NCI-H2081 (cell line): Measurements from ENCODE around the gene JARID2.

Source experiments
- DNase-seq, 2 experiments: peaks; one replicate each; lab custom pipeline; 2025; lab: John Stamatoyannopoulos, UW

Gene JARID2

GRCh38 chr6:15358579-15359327, 112.9 kb downstream of the JARID2 start:
- no peak for DNase-seq

GRCh38 chr6:15359335-15359862, 113.5 kb downstream of the JARID2 start:
- DNase-seq = no peak

GRCh38 chr6:15360300-15360699, 114.4 kb downstream of the JARID2 start:
- no peak for DNase-seq

GRCh38 chr6:15361197-15361596, 115.3 kb downstream of the JARID2 start:
- DNase-seq = no peak

GRCh38 chr6:15362274-15363160, 116.6 kb downstream of the JARID2 start:
- no peak for DNase-seq

GRCh38 chr6:15363164-15363522, 117.3 kb downstream of the JARID2 start:
- DNase-seq = no peak

- no peak for DNase-seq
Measured at GRCh38 chr6:15363523-15364400, 117.9 kb downstream of the JARID2 start.

- no peak for DNase-seq
Measured at GRCh38 chr6:15364401-15365037, 118.7 kb downstream of the JARID2 start.

GRCh38 chr6:15365273-15365687, 119.4 kb downstream of the JARID2 start:
- peak; percentile 82 to 94 for DNase-seq

GRCh38 chr6:15366003-15366535, 120.2 kb downstream of the JARID2 start:
- DNase-seq = no peak

- no peak for DNase-seq
Measured at GRCh38 chr6:15366879-15367278, 121.0 kb downstream of the JARID2 start.

GRCh38 chr6:15368186-15368585, 122.3 kb downstream of the JARID2 start:
- no peak for DNase-seq

- DNase-seq = no peak
Measured at GRCh38 chr6:15368873-15369272, 123.0 kb downstream of the JARID2 start.

- DNase-seq = peak in 1 of 2 experiments; percentile 39
Measured at GRCh38 chr6:15369838-15370237, 124.0 kb downstream of the JARID2 start.

- no peak for DNase-seq
Measured at GRCh38 chr6:15370733-15371671, 125.1 kb downstream of the JARID2 start.

GRCh38 chr6:15372932-15373331, 127.1 kb downstream of the JARID2 start:
- DNase-seq = no peak

- no peak for DNase-seq
Measured at GRCh38 chr6:15374119-15374518, 128.2 kb downstream of the JARID2 start.

GRCh38 chr6:15375018-15375417, 129.1 kb downstream of the JARID2 start:
- no peak for DNase-seq

GRCh38 chr6:15375638-15376290, 129.9 kb downstream of the JARID2 start:
- DNase-seq = no peak
